Limb (tissue), 2 donors: ENCODE data around the gene OSBPL5.

Experiments used
- DNase-seq, 2 donors: peaks; one replicate each; pipeline ENCODE4 v3.0.0-alpha.2; 2016; ENCODE audit errors: extremely low spot score in 2 of 2

Gene OSBPL5

GRCh38 chr11:3134651-3135480 is 30.2 kb downstream of the OSBPL5 start:
- peak in 1 of 2 donors; percentile 32 for DNase-seq

GRCh38 chr11:3134218-3134621 is 30.9 kb downstream of the OSBPL5 start:
- peak in 1 of 2 donors; percentile 29 for DNase-seq

- DNase-seq, result peak in 1 of 2 donors; percentile 26
Observed at GRCh38 chr11:3133261-3134217, 31.6 kb downstream of the OSBPL5 start.

GRCh38 chr11:3132831-3133260 is 32.3 kb downstream of the OSBPL5 start:
- DNase-seq, result peak in 1 of 2 donors; percentile 35

- peak in 1 of 2 donors; percentile 27 for DNase-seq
Observed at GRCh38 chr11:3132271-3132781, 32.8 kb downstream of the OSBPL5 start.

- DNase-seq, result no peak
Observed at GRCh38 chr11:3131330-3131941, 33.7 kb downstream of the OSBPL5 start.

- peak in 1 of 2 donors; percentile 27 for DNase-seq
Observed at GRCh38 chr11:3130269-3131071, 34.6 kb downstream of the OSBPL5 start.

- no peak for DNase-seq
Observed at GRCh38 chr11:3129591-3130268, 35.4 kb downstream of the OSBPL5 start.

- DNase-seq, result no peak
Observed at GRCh38 chr11:3129181-3129590, 35.9 kb downstream of the OSBPL5 start.

GRCh38 chr11:3128356-3129180 is 36.5 kb downstream of the OSBPL5 start:
- no peak for DNase-seq

- DNase-seq, result no peak
Observed at GRCh38 chr11:3127706-3128355, 37.3 kb downstream of the OSBPL5 start.

- no peak for DNase-seq
Observed at GRCh38 chr11:3126901-3127691, 38.0 kb downstream of the OSBPL5 start.

GRCh38 chr11:3126207-3126865 is 38.8 kb downstream of the OSBPL5 start:
- DNase-seq, result no peak

- DNase-seq, result no peak
Observed at GRCh38 chr11:3124821-3125220, 40.3 kb downstream of the OSBPL5 start.

- peak in 1 of 2 donors; percentile 24 for DNase-seq
Observed at GRCh38 chr11:3123761-3124733, 41.1 kb downstream of the OSBPL5 start.

- DNase-seq, result peak in 1 of 2 donors; percentile 42
Observed at GRCh38 chr11:3123305-3123704, 41.8 kb downstream of the OSBPL5 start.
